WTC11 (cell line): ENCODE data around the gene OSBP2.

Experiments used
- CBFB ChIP-seq: sonication (generic); formaldehyde crosslinking; IDR thresholded peaks from 2 replicates; pipeline ENCODE4 v1.8.1; 2022; ENCODE audit warnings: mild to moderate bottlenecking, low read depth, missing genetic modification reagents
- CTCF ChIP-seq: fragments of 200-600 bp; IDR thresholded peaks from 2 replicates; pipeline ENCODE4 v1.8.0; 2022; ENCODE audit warnings: antibody characterized with exemption
- E2F4 ChIP-seq: sonication (generic); formaldehyde crosslinking; IDR thresholded peaks from 2 replicates; pipeline ENCODE4 v1.8.1; 2022; ENCODE audit warnings: low read depth, mild to moderate bottlenecking, moderate library complexity, missing genetic modification reagents, borderline replicate concordance
- ESRRA ChIP-seq: sonication (generic); formaldehyde crosslinking; IDR thresholded peaks from 2 replicates; pipeline ENCODE4 v1.8.1; 2022; ENCODE audit warnings: mild to moderate bottlenecking, missing genetic modification reagents, borderline replicate concordance
- GABPB1 ChIP-seq: sonication (generic); formaldehyde crosslinking; IDR thresholded peaks from 2 replicates; pipeline ENCODE4 v1.8.1; 2023; ENCODE audit warnings: mild to moderate bottlenecking, missing genetic modification reagents
- SMAD4 ChIP-seq: sonication (generic); formaldehyde crosslinking; IDR thresholded peaks from 2 replicates; pipeline ENCODE4 v1.8.0; 2022; ENCODE audit warnings: mild to moderate bottlenecking, missing genetic modification reagents
- SP1 ChIP-seq: sonication (generic); formaldehyde crosslinking; conservative IDR thresholded peaks from 2 replicates; pipeline ENCODE4 v1.8.1; 2022; ENCODE audit warnings: missing genetic modification reagents
- TCF7 ChIP-seq: sonication (generic); formaldehyde crosslinking; IDR thresholded peaks from 2 replicates; pipeline ENCODE4 v1.8.0; 2022; ENCODE audit warnings: mild to moderate bottlenecking, low read depth, missing genetic modification reagents, moderate library complexity

- TF ChIP-seq CTCF (no peak), ESRRA (CRISPR knock-in tag) (no peak), TCF7 (CRISPR knock-in tag) (no peak), E2F4 (CRISPR knock-in tag) (no peak), SP1 (CRISPR knock-in tag) (no peak), CBFB (CRISPR knock-in tag) (no peak), SMAD4 (CRISPR knock-in tag) (no peak), GABPB1 (CRISPR knock-in tag) (no peak)
Observed at GRCh38 chr22:30891443-30891755, 196.7 kb downstream of the OSBP2 start.
